Stimulated activated CD4-positive, alpha-beta T cell treated with anti-CD3 and anti-CD28 coated beads, Interleukin-12 subunit alpha, Interleukin-12 subunit beta, amount 100 ng/mL, for 4 hours (primary cell): ENCODE measurements around the gene GGN.
A peak's percentile ranks its signal among the peaks of the same experiment; 100 is the strongest.
"Not testable (repeated sequence)": the region's sequence is repeated elsewhere in the genome, so short reads cannot be mapped to it uniquely, and the experiment has no call there.

Source experiments
- DNase-seq: peaks from one replicate; pipeline ENCODE4 v3.0.0-alpha.2; 2020

GGN gene

DNA sequence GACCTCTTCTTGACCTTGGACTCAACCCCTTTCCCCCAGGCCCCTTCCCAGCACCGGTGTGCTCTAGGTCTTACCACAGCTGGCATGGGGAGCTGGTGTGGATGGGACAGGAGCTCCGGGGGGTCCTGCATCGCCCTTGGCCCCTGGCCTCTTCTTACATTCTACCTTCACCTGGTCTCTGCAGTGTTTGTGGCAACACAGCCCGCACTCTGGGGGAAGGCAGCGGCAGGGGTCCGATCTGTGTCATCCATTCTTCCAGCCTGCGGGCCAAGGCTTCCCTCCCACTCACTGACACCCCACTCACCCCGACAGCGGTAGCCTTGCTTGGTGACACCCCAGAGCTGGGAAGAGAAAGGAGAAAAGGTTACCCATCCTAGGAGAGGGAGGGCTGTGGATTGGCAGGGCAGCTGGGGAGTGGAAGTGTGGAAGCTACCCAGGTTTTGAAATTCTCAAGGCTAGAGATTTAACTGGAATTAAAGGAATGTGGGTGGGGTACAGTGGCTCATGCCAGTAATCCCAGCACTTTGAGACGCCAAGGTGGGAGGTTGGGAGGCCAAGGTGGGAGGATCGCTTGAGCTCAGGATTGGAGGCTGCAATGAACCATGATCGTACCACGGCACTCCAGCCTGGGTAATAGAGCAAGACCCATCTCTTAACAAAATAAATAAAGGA, 23.3 kb upstream of the GGN start:
- no peak for DNase-seq

DNA sequence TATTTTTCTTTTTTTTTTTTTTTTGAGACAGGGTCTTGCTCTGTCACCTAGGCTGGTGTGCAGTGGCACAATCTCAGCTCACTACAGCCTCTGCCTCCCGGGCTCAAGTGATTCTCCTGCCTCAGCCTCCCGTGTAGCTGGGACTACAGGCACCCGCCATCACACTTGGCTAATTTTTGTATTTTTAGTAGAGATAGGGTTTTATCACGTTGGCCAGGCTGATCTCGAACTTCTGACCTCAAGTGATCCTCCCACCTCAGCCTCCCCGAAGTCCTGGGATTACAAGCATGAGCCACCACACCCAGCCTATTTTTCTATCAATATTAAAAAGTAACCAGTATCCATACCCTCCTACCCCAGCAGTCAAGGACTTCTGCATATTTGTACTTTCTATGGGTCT, 22.6 kb upstream of the GGN start:
- DNase-seq: not testable (repeated sequence)

DNA sequence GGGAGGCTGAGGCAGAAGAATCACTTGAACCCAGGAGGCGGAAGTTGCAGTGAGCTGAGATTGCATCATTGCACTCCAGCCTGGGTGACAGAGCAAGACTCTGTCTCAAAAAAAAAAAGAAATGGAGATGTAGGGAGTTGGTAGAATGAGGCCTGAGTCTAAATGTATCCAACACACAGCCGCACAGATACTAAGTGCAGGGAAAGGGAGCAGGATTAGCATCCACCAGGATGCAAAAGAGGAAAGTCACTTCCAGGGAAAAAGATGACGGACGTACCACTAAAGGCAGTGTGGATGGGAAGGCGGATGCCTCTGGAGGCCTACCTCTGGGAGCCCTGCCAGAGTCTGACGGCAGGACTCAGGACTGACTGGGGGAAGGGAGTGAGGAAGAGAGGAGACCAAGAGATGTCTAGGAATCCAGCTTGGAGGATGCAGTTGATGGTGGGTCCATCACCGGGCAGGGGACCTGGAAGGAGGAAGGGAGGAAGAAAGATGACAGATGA, 21.8 kb upstream of the GGN start:
- no peak for DNase-seq

GRCh38 chr19:38405276-38405675, 17.4 kb upstream of the GGN start:
- DNase-seq: no peak

DNA sequence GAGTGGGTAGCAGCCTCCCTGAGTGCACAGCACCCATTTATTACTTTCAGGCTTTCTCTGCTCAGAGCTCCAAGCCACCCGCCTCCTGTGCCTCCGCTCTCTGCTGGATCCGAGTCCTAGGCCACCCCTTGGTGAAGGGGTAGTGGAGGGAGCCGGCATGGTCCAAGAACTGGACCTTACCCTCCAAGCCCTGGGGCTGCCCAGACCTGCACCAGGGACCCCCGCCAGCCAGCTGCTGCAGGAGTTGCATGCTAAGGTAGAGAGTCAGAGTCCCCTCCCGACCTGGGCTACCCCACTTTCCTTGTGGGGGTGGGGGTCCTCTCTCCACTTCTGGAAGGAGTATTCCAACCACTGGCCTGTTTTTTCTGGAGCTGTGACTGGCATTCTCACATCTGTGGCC, 17.0 kb upstream of the GGN start:
- no peak for DNase-seq

- DNase-seq: peak; percentile 97
These were observed 15.3 kb upstream of the GGN start, which contains the start of gene FAM98C for GRCh38 chr19:38402967-38403674. FAM98C (plus strand) TSS chr19:38403093; CDS start chr19:38403154, 61 bp downstream.

DNA sequence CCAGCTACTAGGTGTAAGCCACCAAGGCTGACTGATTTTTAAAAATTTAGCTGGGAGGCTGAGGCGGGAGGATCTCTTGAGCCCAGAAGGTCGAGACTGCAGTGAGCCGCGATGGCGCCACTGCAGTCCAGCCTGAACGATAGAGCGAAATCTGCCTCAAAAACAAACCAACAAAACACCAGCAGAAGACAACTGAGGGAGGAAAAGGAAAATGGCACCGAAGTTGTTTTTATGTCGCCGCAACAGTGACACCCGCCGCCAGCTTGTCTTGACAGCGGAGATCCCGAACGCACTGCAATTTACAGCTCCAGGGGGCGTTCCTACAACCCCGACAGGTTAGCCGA, 14.8 kb upstream of the GGN start:
- no peak for DNase-seq

DNA sequence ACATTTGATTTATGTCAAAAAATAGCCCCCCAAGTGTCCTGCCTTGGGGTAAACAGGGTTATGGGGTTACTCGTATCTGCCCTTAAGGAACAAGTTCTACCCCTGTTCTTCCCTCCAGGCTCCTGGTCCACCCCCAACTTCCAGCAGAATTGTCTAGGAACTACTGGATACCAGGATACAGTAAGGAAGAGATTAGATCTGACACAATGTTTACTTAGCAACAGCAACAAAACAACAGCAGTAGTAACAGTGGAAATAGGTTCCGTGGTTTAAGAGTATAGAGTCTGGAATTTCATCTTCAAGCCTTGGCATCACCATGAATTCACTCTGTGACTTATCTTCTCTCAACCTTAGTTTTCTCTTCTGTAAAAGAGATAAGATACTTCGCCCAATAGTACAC, 13.3 kb upstream of the GGN start:
- no peak for DNase-seq

DNA sequence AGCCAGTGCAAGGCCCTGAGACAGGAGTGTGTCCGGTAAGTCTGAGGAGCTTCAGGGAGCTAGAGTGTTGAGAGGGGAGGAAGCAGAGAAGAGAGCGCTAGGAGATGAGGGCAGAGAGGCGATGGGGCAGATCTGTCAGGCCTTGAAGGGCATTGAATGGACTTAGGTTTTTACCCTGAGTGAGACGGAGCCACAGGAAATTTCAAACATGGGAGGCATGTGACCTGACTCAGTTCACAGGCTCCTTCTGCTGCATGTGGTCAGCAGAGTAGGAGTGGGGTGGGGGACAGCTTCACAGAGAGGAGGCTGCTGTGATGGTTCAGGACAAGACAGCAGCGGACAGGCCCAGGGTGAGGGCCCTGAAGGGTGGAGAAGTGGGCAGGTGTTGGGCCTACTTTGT, 12.5 kb upstream of the GGN start:
- no peak for DNase-seq

DNA sequence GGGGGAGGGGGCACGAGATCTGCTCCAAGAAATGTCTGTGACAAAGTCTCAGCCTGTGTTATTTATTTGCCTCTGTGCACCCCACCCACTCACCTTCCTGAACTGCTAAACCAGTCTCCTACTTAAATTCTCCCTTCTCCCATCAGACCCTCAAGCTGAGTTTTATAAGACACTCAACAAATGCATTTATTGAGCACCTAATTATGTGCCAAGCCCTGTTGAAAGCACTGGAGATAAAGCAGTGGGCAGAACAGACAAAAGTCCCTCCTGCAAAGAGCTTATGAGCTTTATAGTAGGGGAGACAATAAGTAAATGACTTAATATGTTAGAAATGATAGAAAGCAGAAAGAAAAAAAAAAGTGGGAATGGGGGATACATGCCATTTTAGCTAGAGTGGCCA, 11.7 kb upstream of the GGN start:
- DNase-seq: no peak

- no peak for DNase-seq
These were observed 11.2 kb upstream of the GGN start for GRCh38 chr19:38399081-38399480.

DNA sequence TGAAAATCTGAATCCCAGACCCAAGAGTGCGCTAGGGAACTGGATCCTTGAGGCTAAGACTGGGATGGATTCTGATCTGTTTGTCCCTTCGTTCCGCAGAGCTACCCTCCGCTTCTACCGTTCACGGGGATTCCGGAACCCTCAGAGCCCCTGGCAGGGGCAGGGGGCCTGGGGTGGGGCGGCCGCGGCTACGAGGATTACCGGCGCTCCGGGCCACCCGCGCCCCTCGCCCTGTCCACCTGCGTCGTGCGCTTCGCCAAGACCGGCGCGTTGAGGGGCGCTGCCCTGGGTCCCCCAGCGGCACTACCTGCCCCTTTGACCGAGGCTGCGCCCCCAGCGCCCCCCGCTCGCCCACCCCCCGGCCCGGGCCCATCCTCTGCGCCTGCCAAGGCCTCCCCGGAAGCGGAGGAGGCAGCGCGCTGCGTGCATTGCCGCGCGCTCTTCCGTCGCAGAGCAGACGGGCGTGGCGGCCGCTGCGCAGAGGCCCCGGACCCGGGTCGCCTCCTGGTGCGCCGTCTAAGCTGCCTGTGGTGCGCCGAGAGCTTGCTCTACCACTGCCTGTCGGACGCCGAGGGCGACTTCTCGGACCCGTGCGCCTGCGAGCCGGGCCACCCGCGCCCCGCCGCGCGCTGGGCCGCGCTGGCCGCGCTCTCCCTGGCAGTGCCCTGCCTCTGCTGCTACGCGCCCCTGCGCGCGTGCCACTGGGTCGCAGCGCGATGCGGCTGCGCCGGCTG, 7.7 kb upstream of the GGN start:
- peak; percentile 55 for DNase-seq

DNA sequence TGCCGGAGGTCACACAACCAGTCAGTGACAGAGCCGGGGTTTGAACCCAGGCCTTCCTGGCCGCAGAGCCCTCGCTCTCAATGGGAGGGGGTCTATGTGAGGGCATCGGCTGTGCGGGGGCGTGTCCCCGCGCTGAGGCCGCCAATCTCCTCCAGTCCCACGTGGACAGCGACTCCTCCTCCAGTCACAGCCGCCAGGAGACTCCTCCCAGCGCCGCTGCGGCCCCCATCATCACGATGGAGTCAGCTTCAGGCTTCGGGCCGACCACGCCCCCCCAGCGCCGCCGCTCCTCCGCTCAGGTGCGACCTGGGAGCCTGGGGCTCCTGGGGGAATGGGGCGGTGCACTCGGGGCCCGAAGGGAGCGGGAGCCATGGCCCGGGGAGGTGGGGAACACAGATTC, 6.7 kb upstream of the GGN start:
- peak; percentile 69 for DNase-seq

GRCh38 chr19:38392707-38393308, 5.0 kb upstream of the GGN start:
- no peak for DNase-seq

GRCh38 chr19:38391911-38392464, 4.2 kb upstream of the GGN start:
- DNase-seq: no peak

GRCh38 chr19:38389957-38390924, 2.4 kb upstream of the GGN start:
- DNase-seq: no peak

DNA sequence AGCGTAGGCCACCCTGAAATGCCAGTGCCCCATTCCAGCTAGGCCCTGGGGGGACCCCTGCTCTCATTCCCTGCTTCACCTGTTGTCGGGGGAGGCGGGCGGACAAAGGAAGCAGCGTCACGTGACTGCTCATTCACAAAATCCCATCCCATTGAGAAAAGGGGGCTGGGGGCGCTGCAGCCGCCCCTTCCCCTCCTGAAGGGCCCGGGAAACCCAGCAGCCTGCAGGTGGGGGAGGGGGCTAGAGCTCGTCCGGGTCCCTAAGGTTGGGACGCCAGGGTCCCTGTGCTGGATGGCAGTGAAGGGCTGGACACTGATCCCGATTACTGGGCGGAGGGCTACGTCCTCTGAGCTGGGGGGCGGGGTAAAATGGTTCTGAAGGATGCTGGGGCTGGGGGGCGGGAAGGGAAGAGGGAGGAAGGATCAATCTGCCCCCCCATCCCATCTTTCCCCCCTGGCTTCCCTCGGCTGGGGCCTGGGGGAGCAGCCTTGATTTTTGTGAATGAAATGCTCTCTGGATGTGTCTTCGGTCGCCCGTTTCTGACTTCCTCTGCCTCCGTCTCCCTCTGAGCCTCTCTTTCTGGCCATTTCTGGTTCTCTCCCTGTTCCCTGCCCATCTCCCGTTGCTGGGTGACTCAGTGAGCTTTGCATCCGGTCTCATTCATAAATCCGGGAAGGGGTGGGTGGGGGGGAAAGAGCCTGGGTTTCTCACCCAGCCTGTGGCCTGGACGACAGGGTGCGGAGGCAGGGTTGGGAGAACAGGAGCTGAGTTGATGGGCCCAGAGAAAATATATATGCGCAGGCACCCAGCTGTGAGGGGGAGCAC, 1.5 kb upstream of the GGN start:
- no peak for DNase-seq

- DNase-seq: no peak
These were observed 691 bp upstream of the GGN start, which contains the start of gene SPRED3 for GRCh38 chr19:38388349-38389100. SPRED3 (plus strand) TSS chr19:38388697; CDS start chr19:38390303, 1,606 bp downstream.

GRCh38 chr19:38386971-38387549, 774 bp downstream of the GGN start:
- no peak for DNase-seq
